ENCODE results near the gene ALOX15B.

The ALOX15B gene

DNA sequence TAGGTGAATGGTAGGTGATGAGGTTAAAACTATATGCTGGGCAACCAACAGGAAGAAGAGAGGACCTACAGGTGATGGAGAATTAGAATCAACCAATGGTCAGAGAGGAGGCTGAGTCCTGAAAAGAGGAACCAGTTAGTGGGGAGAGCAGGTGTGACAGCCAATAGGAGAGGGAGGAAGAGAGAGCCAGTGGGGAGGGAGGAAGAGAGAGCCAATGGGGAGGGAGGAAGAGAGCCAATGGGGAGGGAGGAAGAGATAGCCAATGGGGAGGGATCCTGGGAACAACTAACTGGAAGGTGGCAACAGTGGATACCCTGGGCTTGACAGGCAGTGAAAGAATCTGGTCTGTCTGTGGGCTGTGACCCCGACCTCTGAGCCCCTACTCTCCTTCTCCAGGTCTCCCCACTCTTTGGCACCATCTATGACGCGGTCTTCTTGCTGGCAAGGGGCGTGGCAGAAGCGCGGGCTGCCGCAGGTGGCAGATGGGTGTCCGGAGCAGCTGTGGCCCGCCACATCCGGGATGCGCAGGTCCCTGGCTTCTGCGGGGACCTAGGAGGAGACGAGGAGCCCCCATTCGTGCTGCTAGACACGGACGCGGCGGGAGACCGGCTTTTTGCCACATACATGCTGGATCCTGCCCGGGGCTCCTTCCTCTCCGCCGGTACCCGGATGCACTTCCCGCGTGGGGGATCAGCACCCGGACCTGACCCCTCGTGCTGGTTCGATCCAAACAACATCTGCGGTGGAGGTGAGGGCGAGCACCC lies 32.7 kb upstream of the ALOX15B start:
- H3K4me3 ChIP-seq (ENCODE audit: low read depth, low read length) = no peak overlapping the region
- TF ChIP-seq, protein P1, sequence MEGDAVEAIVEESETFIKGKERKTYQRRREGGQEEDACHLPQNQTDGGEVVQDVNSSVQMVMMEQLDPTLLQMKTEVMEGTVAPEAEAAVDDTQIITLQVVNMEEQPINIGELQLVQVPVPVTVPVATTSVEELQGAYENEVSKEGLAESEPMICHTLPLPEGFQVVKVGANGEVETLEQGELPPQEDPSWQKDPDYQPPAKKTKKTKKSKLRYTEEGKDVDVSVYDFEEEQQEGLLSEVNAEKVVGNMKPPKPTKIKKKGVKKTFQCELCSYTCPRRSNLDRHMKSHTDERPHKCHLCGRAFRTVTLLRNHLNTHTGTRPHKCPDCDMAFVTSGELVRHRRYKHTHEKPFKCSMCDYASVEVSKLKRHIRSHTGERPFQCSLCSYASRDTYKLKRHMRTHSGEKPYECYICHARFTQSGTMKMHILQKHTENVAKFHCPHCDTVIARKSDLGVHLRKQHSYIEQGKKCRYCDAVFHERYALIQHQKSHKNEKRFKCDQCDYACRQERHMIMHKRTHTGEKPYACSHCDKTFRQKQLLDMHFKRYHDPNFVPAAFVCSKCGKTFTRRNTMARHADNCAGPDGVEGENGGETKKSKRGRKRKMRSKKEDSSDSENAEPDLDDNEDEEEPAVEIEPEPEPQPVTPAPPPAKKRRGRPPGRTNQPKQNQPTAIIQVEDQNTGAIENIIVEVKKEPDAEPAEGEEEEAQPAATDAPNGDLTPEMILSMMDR (IDR thresholded peaks at IDR 0.05; ENCODE audit: control insufficient read depth, extremely low read depth, insufficient read depth) = no peak
- DNase-seq (ENCODE audit: low read depth) = no peak

DNA sequence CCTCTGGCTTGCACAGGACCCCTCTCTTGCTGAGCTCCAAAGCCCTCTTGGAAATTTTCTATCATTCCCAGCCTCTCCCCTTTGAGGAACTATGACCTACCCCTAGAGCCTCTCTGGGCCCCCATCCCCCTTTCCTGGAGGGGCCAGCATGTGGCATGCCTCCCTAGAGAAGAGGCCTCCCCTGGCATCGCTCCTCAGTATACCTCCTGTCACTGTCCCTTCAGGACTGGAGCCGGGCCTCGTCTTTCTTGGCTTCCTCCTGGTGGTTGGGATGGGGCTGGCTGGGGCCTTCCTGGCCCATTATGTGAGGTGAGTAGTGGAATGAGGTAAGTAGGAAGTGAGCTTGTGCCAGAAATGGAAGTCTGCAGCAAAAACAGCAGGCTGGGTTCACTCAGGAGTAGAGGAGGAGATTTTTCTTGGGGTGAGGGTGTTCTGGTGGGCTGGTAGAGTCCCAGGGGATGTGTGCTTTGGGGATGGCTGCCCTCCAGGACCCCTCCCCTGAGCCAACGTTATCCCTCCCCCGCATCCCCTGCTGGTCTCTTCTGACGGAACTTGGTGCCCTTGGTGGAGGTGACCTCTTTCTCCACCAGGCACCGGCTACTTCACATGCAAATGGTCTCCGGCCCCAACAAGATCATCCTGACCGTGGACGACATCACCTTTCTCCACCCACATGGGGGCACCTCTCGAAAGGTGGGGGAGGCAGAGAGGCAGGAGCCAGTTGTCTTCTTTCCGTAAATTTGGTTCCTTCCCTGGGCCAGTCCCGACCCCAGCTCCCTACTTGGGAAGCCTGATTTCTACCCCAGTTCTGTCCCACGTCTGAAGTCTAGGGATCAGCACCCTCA lies 31.8 kb upstream of the ALOX15B start:
- TF ChIP-seq, protein P1 (IDR thresholded peaks at IDR 0.05; ENCODE audit: control insufficient read depth, extremely low read depth, insufficient read depth) = no peak
- DNase-seq (ENCODE audit: low read depth) = no peak
- H3K4me3 ChIP-seq (ENCODE audit: low read depth, low read length) = no peak overlapping the region

DNA sequence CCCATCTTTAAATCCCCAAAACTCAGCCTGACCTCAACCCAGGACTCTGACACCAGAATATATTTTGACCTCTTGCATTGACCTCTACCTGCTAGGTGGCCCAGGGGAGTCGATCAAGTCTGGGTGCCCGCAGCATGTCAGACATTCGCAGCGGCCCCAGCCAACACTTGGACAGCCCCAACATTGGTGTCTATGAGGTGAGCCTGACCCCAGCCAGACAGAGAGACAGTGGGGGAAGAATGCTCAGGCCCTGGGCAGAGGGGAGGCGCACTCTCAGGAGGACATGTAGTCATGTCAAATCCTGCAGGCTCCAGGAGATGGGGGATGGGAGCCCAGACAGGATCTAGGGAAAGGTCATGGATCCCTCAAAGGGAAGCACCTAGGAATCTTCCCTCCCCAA lies 31.0 kb upstream of the ALOX15B start:
- DNase-seq (ENCODE audit: low read depth) = no peak
- H3K4me3 ChIP-seq (ENCODE audit: low read depth, low read length) = no peak overlapping the region
- TF ChIP-seq, protein P1 (IDR thresholded peaks at IDR 0.05; ENCODE audit: control insufficient read depth, extremely low read depth, insufficient read depth) = no peak

- no peak overlapping the region for H3K4me3 ChIP-seq (ENCODE audit: low read depth, low read length)
- DNase-seq (ENCODE audit: low read depth) = no peak
- TF ChIP-seq, protein P1 (IDR thresholded peaks at IDR 0.05; ENCODE audit: control insufficient read depth, extremely low read depth, insufficient read depth) = no peak
Observed at GRCh38 chr17:8012045-8012580, 26.7 kb upstream of the ALOX15B start.

GRCh38 chr17:8012996-8013640 lies 25.7 kb upstream of the ALOX15B start:
- TF ChIP-seq, protein P1 (IDR thresholded peaks at IDR 0.05; ENCODE audit: control insufficient read depth, extremely low read depth, insufficient read depth) = no peak
- no peak for DNase-seq (ENCODE audit: low read depth)
- no peak overlapping the region for H3K4me3 ChIP-seq (ENCODE audit: low read depth, low read length)

DNA sequence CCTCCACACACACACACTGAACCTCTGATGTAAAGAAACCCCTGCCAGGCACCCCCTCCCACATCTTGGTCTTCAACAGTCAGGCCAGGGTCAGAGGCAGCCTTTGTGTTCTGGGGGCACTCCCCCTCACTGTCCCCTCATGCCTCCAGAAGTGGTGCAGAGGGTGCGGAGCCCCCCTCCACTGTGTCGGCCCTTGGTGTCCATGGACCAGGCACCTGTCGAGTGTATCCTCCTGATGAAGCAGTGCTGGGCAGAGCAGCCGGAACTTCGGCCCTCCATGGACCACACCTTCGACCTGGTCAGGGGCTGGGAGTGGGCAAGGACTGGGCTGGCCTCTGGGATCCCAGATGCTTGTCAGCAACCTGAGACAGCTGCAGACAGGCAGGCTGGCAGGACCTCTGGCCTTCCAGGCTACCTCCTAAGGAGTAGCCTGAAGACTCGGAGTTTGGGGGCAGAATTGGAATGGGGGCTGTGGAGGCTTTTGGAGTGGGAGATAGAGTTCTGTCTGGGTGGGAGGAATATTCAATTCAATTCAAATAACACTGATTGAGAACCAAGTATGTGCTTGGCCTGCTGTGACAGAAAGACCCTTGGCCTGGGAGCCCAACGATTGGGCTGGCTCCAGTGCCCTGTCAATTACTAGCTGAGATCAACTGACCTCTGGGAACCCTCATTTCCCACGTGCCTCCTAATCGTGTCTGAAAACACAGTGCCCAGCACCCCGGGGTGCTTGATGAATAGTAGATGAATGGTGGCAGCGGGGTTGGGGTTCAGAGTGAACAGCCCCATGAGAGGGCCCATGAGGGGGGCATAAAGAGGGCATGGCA lies 24.9 kb upstream of the ALOX15B start:
- TF ChIP-seq, protein P1 (IDR thresholded peaks at IDR 0.05; ENCODE audit: control insufficient read depth, extremely low read depth, insufficient read depth) = no peak
- no peak for DNase-seq (ENCODE audit: low read depth)
- no peak overlapping the region for H3K4me3 ChIP-seq (ENCODE audit: low read depth, low read length)

Data from LNCaP clone FGC (cell line).